Measurements from ENCODE around the gene SLC30A10. TPM values are rescaled to one million over a fixed set of nuclear protein-coding genes. Genes with fewer than 3 reads are reported as not detected.

Gene SLC30A10
- total and polyA plus RNA-seq, 8 donors: 0.13 to 0.50 (median 0.18) TPM; not detected in 3

DNA sequence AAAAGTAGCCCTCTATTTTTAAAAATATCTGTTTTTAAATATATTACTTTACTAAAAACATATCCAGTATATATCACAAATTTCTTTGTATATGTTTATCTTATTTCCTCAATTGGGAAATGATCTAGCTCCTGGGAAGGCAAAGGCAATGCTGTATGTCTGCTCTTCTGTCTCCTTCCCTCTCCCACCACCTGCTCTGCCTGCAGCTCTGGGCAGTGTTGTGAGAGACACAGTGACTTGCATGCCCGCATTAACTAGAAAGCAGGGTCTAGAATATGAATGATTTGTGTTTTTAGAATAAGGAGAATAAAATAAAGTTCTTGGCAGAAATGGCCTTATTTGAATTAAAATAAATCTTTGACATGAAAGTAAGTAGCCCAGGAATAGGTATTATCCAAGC, 11.1 kb downstream of the SLC30A10 start:
- intact Hi-C loops (cut with DNase I): no loop called here
- Histone ChIP-seq H3K9me3 (no peaks in the 10 kb centered on the region), H3K4me3 (no peak overlapping the region), H3K27ac (no peak overlapping the region), H3K4me1 (no peaks in the 10 kb centered on the region), H3K36me3 (no peaks in the 10 kb centered on the region), H3K27me3 (no peaks in the 10 kb centered on the region)
- DNase-seq (no peak), ATAC-seq (no peak)
- TF ChIP-seq CTCF (IDR thresholded peaks at IDR 0.05): no peak

DNA sequence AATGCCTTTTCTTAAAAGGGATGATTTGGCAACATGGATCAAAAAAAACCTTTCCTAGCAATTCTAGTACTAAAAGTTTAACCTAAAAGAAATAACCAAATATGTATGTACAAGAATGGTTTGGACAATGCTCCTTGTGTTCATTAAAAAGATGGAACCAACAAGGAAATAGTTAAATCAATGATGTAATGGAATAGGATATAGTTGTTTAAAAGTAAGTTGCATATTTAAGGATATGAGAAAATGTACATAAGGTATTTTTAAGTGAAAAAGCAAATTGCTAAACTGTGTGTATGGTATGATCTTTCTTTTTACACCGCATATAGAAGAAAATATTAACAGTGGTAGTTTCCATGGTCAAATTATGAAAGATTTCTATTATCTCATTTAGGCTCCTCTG, 12.1 kb downstream of the SLC30A10 start:
- ATAC-seq (no peak), DNase-seq (no peak)
- Histone ChIP-seq H3K36me3 (no peaks in the 10 kb centered on the region), H3K9me3 (no peaks in the 10 kb centered on the region), H3K27me3 (no peaks in the 10 kb centered on the region), H3K4me3 (no peak overlapping the region), H3K4me1 (no peaks in the 10 kb centered on the region), H3K27ac (no peak overlapping the region)
- intact Hi-C loops (cut with DNase I): no loop called here
- TF ChIP-seq CTCF (IDR thresholded peaks at IDR 0.05): no peak

DNA sequence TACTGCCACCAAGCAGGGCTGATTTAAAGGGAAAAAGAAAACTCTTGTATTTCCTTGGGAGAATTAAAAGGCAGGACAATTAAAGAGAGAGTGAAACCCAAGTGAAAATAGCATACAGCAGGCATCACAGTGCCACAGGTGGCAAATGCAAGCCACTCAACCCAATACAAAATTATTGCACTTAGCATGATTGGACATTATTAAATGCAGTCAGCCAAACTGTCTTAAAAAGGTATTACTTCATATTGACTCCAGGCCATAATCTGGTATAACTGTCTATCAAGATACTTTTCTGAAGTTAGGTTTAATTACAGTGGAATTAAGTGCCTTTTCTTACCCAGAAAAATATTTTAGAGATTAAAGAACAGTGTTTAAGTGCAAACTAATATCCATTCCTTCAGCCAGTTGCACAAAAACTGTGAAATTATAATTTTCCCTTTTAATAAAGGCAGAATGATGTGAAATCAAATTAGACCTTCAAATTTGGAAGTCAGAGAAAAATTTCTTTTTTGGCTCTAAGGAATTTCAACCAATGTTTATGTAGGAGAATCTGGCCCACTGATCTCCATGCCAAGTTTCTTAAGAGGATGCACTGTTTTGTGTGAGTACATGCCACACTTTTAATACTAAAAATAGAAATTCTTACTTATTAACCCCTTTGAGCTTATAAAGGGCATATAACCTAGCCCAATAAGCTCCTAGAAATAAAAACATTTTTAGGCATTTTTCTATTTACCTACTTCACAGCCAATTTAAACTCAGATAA, 15.2 kb downstream of the SLC30A10 start:
- DNase-seq: no peak
- no peak for ATAC-seq
- intact Hi-C loops (cut with DNase I): no loop called here

DNA sequence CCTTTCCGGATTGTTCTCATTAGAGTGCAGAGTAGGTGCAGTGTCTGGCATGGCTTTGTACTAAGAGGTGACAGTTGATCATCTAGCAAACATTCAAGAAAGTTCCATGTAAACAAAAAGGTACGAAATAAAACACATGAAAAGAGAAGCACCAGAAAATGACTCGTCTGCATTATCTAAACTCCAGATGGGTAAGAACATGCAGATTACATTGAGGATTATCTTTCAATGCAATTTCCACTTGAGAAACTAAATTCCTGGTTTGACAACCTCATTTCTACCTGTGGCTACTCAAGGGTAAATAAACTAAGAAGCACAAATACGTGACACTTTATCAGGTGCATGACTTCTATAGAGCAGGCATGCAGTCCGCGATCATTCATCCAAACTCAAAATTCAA, 17.6 kb downstream of the SLC30A10 start:
- Histone ChIP-seq H3K27ac (no peak overlapping the region), H3K9me3 (no peaks in the 10 kb centered on the region), H3K4me3 (no peak overlapping the region), H3K4me1 (no peaks in the 10 kb centered on the region), H3K36me3 (no peaks in the 10 kb centered on the region), H3K27me3 (no peaks in the 10 kb centered on the region)
- TF ChIP-seq CTCF (IDR thresholded peaks at IDR 0.05): no peak
- intact Hi-C loops (cut with DNase I): no loop called here
- ATAC-seq (no peak), DNase-seq (no peak)

More for the DNA sequence above, 15.2 kb downstream of the SLC30A10 start:
- H3K36me3 ChIP-seq: no peaks in the 10 kb centered on the region
- no peak overlapping the region for H3K4me3 ChIP-seq
- H3K27me3 ChIP-seq: no peaks in the 10 kb centered on the region
- no peak overlapping the region for H3K27ac ChIP-seq
- no peak for TF ChIP-seq CTCF (IDR thresholded peaks at IDR 0.05)
- no peaks in the 10 kb centered on the region for H3K9me3 ChIP-seq
- no peaks in the 10 kb centered on the region for H3K4me1 ChIP-seq

DNA sequence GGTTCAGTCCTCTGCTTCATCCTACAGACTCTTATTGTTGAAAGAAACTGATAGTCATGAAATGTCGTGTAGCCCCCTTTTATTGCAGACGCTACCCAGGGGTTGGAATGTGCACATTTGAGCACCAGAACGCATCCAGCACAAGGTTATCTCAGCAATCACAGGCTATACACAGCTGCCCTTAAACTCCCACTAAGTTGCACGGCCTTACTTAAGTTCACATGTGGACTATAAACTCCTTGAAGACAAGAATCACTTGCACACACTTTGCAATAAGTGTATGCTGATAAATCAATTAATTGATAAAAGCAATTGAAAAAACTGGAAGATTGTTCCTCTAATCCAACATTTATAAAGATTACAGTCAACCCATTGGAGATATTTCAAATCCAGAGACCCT, 18.9 kb downstream of the SLC30A10 start:
- no peak for DNase-seq
- Histone ChIP-seq H3K27ac (no peak overlapping the region), H3K4me3 (no peak overlapping the region), H3K36me3 (no peaks in the 10 kb centered on the region), H3K27me3 (no peaks in the 10 kb centered on the region), H3K9me3 (no peaks in the 10 kb centered on the region), H3K4me1 (no peaks in the 10 kb centered on the region)
- intact Hi-C loops (cut with DNase I): no loop called here
- TF ChIP-seq CTCF (IDR thresholded peaks at IDR 0.05): no peak
- ATAC-seq: no peak

Measured in left lung (tissue), 10 donors.